Measurements from ENCODE around the gene COL6A1. TPM values are rescaled to one million over a fixed set of nuclear protein-coding genes. Genes with fewer than 3 reads are reported as not detected.
A peak's percentile ranks its signal among the peaks of the same experiment; 100 is the strongest.

COL6A1 gene
- total and polyA plus RNA-seq, 10 donors: 76.5 to 190 (median 129) TPM

DNA sequence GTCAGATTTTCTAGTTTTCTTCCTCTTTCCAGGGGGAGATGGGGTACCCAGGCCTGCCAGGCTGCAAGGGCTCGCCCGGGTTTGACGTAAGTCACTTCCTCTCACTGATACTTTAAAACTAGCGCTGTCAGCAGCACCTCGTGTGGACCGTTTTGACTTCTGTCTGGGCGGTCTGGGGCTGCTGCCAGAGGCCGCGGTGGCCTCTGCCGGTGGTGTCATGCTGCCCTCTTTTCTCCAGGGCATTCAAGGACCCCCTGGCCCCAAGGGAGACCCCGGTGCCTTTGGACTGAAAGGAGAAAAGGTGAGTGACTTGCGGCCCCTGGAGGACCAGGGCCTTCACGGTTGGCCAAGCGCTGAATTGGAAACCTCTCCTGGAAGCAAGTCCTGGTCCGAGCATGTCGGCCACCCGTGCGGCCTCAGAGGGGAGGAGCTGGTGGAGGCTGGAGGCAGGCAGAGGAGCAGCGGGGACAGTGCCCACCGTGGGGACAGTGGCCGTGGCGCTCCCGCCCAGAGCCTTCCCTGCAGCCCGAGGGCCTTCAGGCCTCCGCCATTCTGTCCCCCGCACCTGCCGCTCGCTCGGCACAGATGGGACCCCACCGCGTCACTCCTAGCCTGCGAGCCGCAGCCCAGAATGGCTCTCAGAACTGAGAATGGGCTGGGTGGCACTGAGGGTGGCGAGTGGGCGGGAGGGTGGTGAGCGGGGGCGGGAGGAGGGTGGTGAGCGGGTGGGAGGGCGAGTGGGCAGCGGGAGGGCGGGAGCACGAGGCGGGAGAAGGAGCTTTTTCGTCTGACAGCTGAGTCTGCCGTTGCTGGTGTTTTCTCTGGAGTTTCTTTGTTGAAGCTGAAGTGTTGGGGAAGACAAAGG is 9.4 kb downstream of the COL6A1 start:
- Histone ChIP-seq H3K27me3 (replicated peaks in 1 of 7) (no peaks in the 10 kb centered on the region), H3K36me3 (peaks cover 0 to 77% (median 7%) of the 10 kb centered on the region in 6 donors), H3K4me1 (peaks cover 0 to 6% (median 0%) of the 10 kb centered on the region in 6 donors), H3K4me3 (no peak overlapping the region), H3K9me3 (no peaks in the 10 kb centered on the region), H3K27ac (no peak overlapping the region)
- DNase-seq: peak; percentile 72
- intact Hi-C loops (cut with DNase I; ENCODE audit: low total_unique reads): no loop called here
- WGBS, 5 donors: 77 to 84% (median 82%) methylated on average over 31 to 45 of the region's 45 CpGs
- TF ChIP-seq, protein P1, sequence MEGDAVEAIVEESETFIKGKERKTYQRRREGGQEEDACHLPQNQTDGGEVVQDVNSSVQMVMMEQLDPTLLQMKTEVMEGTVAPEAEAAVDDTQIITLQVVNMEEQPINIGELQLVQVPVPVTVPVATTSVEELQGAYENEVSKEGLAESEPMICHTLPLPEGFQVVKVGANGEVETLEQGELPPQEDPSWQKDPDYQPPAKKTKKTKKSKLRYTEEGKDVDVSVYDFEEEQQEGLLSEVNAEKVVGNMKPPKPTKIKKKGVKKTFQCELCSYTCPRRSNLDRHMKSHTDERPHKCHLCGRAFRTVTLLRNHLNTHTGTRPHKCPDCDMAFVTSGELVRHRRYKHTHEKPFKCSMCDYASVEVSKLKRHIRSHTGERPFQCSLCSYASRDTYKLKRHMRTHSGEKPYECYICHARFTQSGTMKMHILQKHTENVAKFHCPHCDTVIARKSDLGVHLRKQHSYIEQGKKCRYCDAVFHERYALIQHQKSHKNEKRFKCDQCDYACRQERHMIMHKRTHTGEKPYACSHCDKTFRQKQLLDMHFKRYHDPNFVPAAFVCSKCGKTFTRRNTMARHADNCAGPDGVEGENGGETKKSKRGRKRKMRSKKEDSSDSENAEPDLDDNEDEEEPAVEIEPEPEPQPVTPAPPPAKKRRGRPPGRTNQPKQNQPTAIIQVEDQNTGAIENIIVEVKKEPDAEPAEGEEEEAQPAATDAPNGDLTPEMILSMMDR (IDR thresholded peaks at IDR 0.05 in 8 of 11, conservative IDR thresholded peaks at IDR 0.05 in 3 of 11): no peak
- TF ChIP-seq POLR2AphosphoS5 (IDR thresholded peaks at IDR 0.05) (no peak), POLR2A (IDR thresholded peaks at IDR 0.05) (no peak)

DNA sequence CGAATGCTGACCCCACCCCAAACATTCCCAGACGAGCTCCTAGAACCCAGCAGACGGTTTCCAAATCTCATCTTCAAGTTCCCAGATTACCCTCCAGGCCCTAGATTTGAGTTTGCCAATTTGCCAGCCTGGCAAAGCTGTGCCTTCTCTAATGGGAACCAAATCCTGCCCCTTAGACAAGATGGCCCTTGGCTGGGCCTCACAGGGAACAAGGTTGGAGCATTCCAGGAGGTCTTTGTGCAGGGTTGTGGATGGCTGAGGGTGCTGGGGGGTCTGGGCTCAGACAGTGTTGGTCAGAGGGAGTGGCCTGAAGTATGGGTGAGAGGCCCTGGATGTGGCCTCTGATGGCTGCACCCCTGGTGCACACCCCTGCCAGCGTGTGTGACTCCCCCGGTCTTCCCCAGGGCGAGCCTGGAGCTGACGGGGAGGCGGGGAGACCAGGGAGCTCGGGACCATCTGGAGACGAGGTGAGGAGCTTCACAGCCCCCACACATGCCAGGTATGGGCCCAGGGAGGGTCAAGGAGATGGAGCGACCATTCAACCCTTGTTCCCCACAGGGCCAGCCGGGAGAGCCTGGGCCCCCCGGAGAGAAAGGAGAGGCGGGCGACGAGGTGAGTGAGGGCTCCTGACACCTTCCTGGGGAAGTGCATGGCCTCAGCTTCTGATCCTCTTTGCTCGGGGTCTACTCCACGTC is 10.2 kb downstream of the COL6A1 start:
- peak; percentile 47 for DNase-seq
- intact Hi-C loops (cut with DNase I; ENCODE audit: low total_unique reads): no loop called here
- H3K27me3 ChIP-seq (replicated peaks in 1 of 7): no peaks in the 10 kb centered on the region
- WGBS, 5 donors: 78 to 92% (median 85%) methylated on average over 18 of the region's 18 CpGs
- peaks cover 0 to 77% (median 5%) of the 10 kb centered on the region in 6 donors for H3K36me3 ChIP-seq
- H3K9me3 ChIP-seq: no peaks in the 10 kb centered on the region
- H3K4me3 ChIP-seq: no peak overlapping the region
- H3K4me1 ChIP-seq: peaks cover 0 to 6% (median 0%) of the 10 kb centered on the region in 6 donors
- no peak for TF ChIP-seq POLR2AphosphoS5 (IDR thresholded peaks at IDR 0.05)
- no peak for TF ChIP-seq POLR2A (IDR thresholded peaks at IDR 0.05)
- TF ChIP-seq, protein P1 (IDR thresholded peaks at IDR 0.05 in 8 of 11, conservative IDR thresholded peaks at IDR 0.05 in 3 of 11): no peak
- no peak overlapping the region for H3K27ac ChIP-seq

DNA sequence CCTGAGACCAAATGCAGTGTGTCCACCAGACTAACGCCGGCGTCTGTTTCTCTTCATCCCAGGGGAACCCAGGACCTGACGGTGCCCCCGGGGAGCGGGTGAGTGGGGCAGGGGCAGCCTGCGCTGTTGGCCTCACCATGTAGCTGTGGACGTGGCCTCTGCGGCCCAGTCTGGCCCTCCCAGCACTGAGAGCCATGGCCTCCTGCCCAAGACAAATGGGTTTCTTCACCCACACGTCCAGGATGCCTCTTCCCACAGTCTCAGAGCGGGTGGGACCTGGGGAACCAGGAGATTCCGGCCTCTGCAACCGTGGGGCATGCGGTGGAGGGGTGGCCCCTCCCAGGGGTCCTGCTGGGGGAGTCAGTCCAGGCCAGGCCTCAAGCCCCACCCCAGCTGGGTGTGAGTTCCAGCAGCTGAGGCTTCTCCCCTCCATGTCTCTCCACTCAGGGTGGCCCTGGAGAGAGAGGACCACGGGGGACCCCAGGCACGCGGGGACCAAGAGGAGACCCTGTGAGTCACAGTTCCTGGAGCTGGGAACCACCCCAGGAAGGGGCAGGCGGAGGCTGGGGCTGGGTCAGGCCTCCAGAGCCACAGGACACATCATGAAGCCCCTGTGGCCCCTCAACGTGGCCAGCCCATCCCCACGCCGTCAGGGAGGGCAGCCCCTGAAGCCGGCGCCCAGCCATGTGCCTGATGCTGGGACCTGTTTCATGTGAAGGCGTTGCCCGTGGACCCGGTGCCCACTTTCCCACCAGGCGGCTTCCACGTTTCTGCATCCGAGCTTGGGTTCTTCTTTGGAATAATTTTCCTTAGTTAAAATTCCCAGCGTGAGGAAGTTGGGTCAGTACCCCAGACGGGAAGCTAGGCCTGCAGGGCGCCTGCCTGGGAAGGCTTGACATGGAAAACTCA is 11.0 kb downstream of the COL6A1 start:
- DNase-seq: peak; percentile 60
- intact Hi-C loops (cut with DNase I; ENCODE audit: low total_unique reads): no loop called here
- Histone ChIP-seq H3K9me3 (no peaks in the 10 kb centered on the region), H3K4me3 (no peak overlapping the region), H3K4me1 (peaks cover 0 to 6% (median 0%) of the 10 kb centered on the region in 6 donors), H3K27ac (no peak overlapping the region), H3K36me3 (peaks cover 0 to 77% (median 2%) of the 10 kb centered on the region in 6 donors), H3K27me3 (replicated peaks in 1 of 7) (no peaks in the 10 kb centered on the region)
- WGBS, 5 donors: 76 to 92% (median 87%) methylated on average over 24 to 32 of the region's 32 CpGs
- TF ChIP-seq POLR2AphosphoS5 (IDR thresholded peaks at IDR 0.05): no peak
- TF ChIP-seq POLR2A (IDR thresholded peaks at IDR 0.05): no peak
- TF ChIP-seq, protein P1 (IDR thresholded peaks at IDR 0.05 in 8 of 11, conservative IDR thresholded peaks at IDR 0.05 in 3 of 11): no peak

Measured in spleen (tissue), 11 donors.